Astrocyte (in vitro differentiated cells and primary cell): ENCODE results near the gene FMN1. TPM values are rescaled to one million over a fixed set of nuclear protein-coding genes. Genes with fewer than 3 reads are reported as not detected.
A peak's percentile ranks its signal among the peaks of the same experiment; 100 is the strongest.

Source experiments
- DNase-seq: peaks from one replicate; pipeline ENCODE4 v3.0.0-alpha.2; 2010; ENCODE audit warnings: low read depth
- FAIRE-seq: peaks from 2 replicates; lab custom pipeline; 2011; peaks lifted over from hg19 to GRCh38; lab: Jason Lieb, UNC
- H2AFZ ChIP-seq: 2 replicates; pipeline ENCODE4 v1.6.0; 2012; ENCODE audit warnings: low read depth, low read length, inconsistent platforms
- H3K27ac ChIP-seq: 2 replicates; pipeline ENCODE4 v1.5.1; 2011; ENCODE audit warnings: low read depth, low read length, inconsistent platforms
- H3K27me3 ChIP-seq: 2 replicates; pipeline ENCODE4 v1.6.0; 2011; ENCODE audit warnings: low read length, inconsistent platforms; ENCODE audit not compliant: insufficient read depth
- H3K36me3 ChIP-seq: 2 replicates; pipeline ENCODE4 v1.5.1; 2011; ENCODE audit warnings: low read length, inconsistent platforms; ENCODE audit not compliant: insufficient read depth
- H3K4me1 ChIP-seq: 2 replicates; pipeline ENCODE4 v1.5.1; 2011; ENCODE audit warnings: low read length, inconsistent platforms; ENCODE audit not compliant: insufficient read depth
- H3K4me2 ChIP-seq: 2 replicates; pipeline ENCODE4 v1.6.0; 2012; ENCODE audit warnings: low read length, inconsistent platforms
- H3K4me3 ChIP-seq: 2 replicates; pipeline ENCODE4 v1.5.1; 2011; ENCODE audit warnings: low read depth, mild to moderate bottlenecking, low read length, inconsistent platforms; ENCODE audit not compliant: insufficient read depth
- H3K79me2 ChIP-seq: 2 replicates; pipeline ENCODE4 v1.6.0; 2012; ENCODE audit warnings: mild to moderate bottlenecking, low read length, inconsistent platforms; ENCODE audit not compliant: insufficient read depth
- H3K9ac ChIP-seq: 2 replicates; pipeline ENCODE4 v1.6.0; 2012; ENCODE audit warnings: mild to moderate bottlenecking, low read length, inconsistent platforms
- H3K9me3 ChIP-seq: 2 replicates; pipeline ENCODE4 v1.5.1; 2012; ENCODE audit warnings: low read depth, mild to moderate bottlenecking, low read length, inconsistent platforms; ENCODE audit not compliant: insufficient read depth
- H4K20me1 ChIP-seq: 2 replicates; pipeline ENCODE4 v1.6.0; 2012; ENCODE audit warnings: low read length, inconsistent platforms; ENCODE audit not compliant: insufficient read depth
- H3K27ac Mint-ChIP-seq: one replicate; pipeline ENCODE4 v1.8.0; 2021; ENCODE audit warnings: mild to moderate bottlenecking, mixed read lengths; ENCODE audit not compliant: unreplicated experiment
- H3K27me3 Mint-ChIP-seq: one replicate; pipeline ENCODE4 v1.8.0; 2021; ENCODE audit warnings: low read depth, mixed read lengths; ENCODE audit not compliant: unreplicated experiment
- H3K36me3 Mint-ChIP-seq: one replicate; pipeline ENCODE4 v1.8.0; 2021; ENCODE audit warnings: low read depth, mixed read lengths; ENCODE audit not compliant: unreplicated experiment
- H3K4me1 Mint-ChIP-seq: one replicate; pipeline ENCODE4 v1.8.0; 2021; ENCODE audit warnings: low read depth, mixed read lengths; ENCODE audit not compliant: unreplicated experiment
- H3K4me3 Mint-ChIP-seq: one replicate; pipeline ENCODE4 v1.8.0; 2021; ENCODE audit warnings: mild to moderate bottlenecking, moderate library complexity, mixed read lengths; ENCODE audit not compliant: unreplicated experiment
- H3K9me3 Mint-ChIP-seq: one replicate; pipeline ENCODE4 v1.8.0; 2021; ENCODE audit warnings: mild to moderate bottlenecking, mixed read lengths; ENCODE audit not compliant: unreplicated experiment
- EZH2 ChIP-seq: IDR thresholded peaks from 2 replicates; pipeline ENCODE4 v1.6.1; 2012; ENCODE audit warnings: mild to moderate bottlenecking, low read length, inconsistent platforms; ENCODE audit not compliant: insufficient read depth
- total RNA-seq: library from RNA; stranded (reverse); gene quantifications from 2 replicates; pipeline ENCODE4 v1.2.1, GENCODE V29; 2021
- TF ChIP-seq, protein P1 (sequence below): IDR thresholded peaks from 2 replicates; pipeline ENCODE4 v1.5.1; 2011; ENCODE audit warnings: low read depth, mild to moderate bottlenecking, inconsistent platforms, low read length, moderate library complexity; ENCODE audit not compliant: insufficient read depth

The FMN1 gene
- total RNA-seq, 1 donor from 2014 or later: 5.3 TPM

DNA sequence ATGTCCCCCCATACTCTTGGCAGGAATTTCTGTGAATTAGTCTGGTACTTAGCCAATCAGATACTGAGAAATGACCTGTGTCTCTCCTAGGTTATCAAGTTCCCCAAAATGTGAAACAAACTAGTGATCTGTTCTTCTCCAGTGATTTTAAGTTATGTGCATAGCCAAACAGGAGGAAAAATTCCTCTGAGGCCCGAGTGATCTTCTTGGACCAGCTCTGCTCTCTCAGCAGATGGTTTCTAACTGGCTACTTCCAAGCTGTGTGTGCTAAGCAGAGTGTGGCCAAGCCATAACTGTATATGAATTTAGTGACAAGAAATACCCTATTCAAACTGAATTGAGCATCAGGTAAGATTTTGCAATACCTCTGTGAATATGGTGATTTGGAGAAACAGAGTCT is 387.2 kb downstream of the FMN1 start:
- H3K27ac ChIP-seq: no peak overlapping the region
- H3K9me3 Mint-ChIP-seq: peaks cover 17% of the 10 kb centered on the region

DNA sequence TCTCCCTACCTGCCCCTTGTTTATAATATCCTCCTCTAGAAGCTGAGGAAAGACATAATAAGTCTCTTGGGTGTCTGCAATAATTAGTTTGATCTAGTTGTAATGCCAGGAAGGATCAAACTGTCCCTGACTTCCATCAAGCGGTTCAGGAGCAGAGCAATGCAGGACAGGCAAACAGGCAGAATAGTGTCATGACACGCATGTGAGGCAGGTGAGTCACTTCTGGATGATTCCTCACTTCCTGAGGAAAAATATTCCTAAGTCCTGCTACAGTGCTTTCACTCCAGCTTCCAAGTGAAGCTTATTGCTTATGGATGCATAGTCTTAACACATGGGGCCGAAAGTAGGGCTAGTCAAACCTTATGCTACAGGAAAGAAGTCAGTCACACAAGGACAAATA is 390.9 kb downstream of the FMN1 start:
- peak; percentile 38 for DNase-seq
- peak overlapping the region; percentile 48 for H3K27ac Mint-ChIP-seq

More for the DNA sequence above, 387.2 kb downstream of the FMN1 start:
- Mint-ChIP-seq H3K4me1 (peaks cover 8% of the 10 kb centered on the region), H3K27ac (no peak overlapping the region), H3K4me3 (no peak overlapping the region), H3K27me3 (peaks cover 4% of the 10 kb centered on the region), H3K36me3 (peaks cover 10% of the 10 kb centered on the region)
- no peak overlapping the region for H3K9ac ChIP-seq
- no peak overlapping the region for H3K4me3 ChIP-seq
- H3K27me3 ChIP-seq: no peaks in the 10 kb centered on the region
- DNase-seq: no peak
- H2AFZ ChIP-seq: no peak overlapping the region
- H3K9me3 ChIP-seq: peaks cover 9% of the 10 kb centered on the region
- no peaks in the 10 kb centered on the region for H4K20me1 ChIP-seq
- no peaks in the 10 kb centered on the region for H3K79me2 ChIP-seq
- no peak for TF ChIP-seq EZH2
- TF ChIP-seq, protein P1, sequence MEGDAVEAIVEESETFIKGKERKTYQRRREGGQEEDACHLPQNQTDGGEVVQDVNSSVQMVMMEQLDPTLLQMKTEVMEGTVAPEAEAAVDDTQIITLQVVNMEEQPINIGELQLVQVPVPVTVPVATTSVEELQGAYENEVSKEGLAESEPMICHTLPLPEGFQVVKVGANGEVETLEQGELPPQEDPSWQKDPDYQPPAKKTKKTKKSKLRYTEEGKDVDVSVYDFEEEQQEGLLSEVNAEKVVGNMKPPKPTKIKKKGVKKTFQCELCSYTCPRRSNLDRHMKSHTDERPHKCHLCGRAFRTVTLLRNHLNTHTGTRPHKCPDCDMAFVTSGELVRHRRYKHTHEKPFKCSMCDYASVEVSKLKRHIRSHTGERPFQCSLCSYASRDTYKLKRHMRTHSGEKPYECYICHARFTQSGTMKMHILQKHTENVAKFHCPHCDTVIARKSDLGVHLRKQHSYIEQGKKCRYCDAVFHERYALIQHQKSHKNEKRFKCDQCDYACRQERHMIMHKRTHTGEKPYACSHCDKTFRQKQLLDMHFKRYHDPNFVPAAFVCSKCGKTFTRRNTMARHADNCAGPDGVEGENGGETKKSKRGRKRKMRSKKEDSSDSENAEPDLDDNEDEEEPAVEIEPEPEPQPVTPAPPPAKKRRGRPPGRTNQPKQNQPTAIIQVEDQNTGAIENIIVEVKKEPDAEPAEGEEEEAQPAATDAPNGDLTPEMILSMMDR: no peak
- H3K36me3 ChIP-seq: no peaks in the 10 kb centered on the region
- peaks cover 6% of the 10 kb centered on the region for H3K4me1 ChIP-seq
- FAIRE-seq: no peak
- H3K4me2 ChIP-seq: no peak overlapping the region

More for the DNA sequence above, 390.9 kb downstream of the FMN1 start:
- peak; percentile 66 for FAIRE-seq
- H3K4me2 ChIP-seq: no peak overlapping the region
- H3K4me1 ChIP-seq: peaks cover 12% of the 10 kb centered on the region
- Mint-ChIP-seq H3K36me3 (peaks cover 10% of the 10 kb centered on the region), H3K4me1 (peaks cover 16% of the 10 kb centered on the region), H3K9me3 (peaks cover 17% of the 10 kb centered on the region), H3K27me3 (no peaks in the 10 kb centered on the region), H3K4me3 (no peak overlapping the region)
- H3K9ac ChIP-seq: no peak overlapping the region
- H3K36me3 ChIP-seq: no peaks in the 10 kb centered on the region
- no peaks in the 10 kb centered on the region for H4K20me1 ChIP-seq
- no peaks in the 10 kb centered on the region for H3K27me3 ChIP-seq
- no peak overlapping the region for H2AFZ ChIP-seq
- H3K27ac ChIP-seq: no peak overlapping the region
- no peak overlapping the region for H3K4me3 ChIP-seq
- peaks cover 9% of the 10 kb centered on the region for H3K9me3 ChIP-seq
- TF ChIP-seq, protein P1: no peak
- TF ChIP-seq EZH2: no peak
- no peaks in the 10 kb centered on the region for H3K79me2 ChIP-seq
